HG03103 (cell line): ENCODE measurements around the gene FGF8.
A peak's percentile ranks its signal among the peaks of the same experiment; 100 is the strongest.

Experiments
- ATAC-seq: cut with Tn5 transposase; IDR thresholded peaks from one replicate; pipeline ENCODE4 v1.9.1; 2021; ENCODE audit warnings: low read depth; ENCODE audit not compliant: unreplicated experiment

FGF8 gene

DNA sequence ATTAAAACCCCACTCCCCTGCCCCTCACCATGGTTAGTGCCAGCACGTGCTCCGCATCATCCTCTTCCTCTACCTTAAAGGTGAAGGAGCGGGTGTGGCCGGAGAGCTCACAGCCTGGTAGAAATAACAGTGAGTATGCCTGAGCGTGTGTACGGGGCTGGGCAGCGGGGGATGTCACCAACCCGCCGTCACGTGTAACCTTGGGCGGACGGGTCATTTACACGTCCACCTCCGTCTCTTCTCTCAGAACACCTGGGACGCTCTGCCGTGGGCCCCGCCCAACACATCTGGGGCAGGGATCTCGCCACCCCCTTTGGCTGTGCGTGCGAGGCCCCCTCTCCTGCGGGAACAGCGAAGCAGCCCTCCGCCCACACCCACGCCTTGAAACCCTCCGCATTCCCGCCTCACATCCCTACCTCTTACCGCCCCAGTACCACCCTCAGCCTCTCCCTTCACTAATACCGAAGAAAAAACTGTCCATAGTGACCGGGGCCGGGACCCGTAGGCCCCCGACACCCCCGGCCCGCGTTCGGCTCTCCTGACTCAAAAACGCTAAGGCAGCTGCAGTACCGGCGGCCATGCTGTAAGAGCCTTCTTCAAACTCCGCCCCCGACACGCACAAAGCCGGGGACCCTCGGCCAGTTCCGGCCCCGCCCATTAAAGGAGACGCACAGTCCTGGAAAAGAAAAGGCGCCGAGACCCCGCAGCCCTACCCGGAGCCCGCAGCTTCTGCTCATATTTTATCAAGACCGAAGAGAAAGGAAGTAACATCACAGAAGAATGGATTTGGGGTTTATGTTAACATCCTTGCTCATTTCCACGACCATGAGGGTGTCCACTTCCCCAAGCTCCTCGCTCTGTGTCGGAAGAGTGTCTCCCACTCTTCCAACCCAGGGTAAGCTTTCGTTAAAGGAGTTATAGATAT, 7.2 kb upstream of the FGF8 start, which contains the start of gene NPM3:
Gene NPM3, minus strand, starts transcription at position 636 of the 925 bp plus-strand sequence. Its CDS starts 56 bp downstream, at position 580.
- ATAC-seq, result peak; percentile 53

DNA sequence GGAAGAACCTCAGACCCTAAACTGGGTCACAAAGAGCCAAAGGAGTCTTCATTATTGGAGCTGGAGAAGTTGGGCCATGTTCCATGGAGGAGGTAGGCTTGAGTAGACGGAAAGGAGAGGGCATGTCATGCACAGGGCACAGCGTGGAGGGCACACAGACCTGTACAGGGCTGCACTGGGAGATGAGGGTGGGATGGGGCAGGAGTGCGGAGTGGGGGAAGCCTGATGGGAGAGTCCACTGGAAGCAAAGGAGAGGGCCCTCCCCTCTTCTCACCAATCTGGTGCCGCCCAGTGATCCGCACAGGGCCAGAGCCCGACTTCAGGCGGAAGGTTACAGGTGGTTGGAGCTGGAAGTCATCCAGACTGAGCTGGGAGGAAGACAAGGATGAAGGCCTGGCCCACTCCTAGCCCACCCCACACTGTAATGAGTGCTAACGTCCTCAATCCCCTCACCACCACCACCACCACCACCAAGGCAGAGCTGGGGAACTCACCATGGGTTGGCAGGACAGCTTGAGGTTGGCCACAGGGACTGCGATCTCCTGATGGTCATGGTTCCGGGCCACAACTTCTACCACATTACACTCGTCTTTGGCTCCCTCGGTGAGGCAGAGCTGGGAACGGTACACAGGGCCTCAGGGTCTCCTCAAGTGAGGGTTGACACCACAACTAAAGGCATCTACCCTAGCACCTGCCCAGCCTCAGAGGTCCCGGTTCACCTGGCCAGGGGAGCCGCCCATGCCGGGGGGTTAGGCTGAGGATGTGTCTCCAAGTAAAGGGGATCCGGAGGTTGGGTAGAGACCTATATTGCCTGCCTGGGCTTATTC, 6.3 kb upstream of the FGF8 start:
- ATAC-seq, result no peak

DNA sequence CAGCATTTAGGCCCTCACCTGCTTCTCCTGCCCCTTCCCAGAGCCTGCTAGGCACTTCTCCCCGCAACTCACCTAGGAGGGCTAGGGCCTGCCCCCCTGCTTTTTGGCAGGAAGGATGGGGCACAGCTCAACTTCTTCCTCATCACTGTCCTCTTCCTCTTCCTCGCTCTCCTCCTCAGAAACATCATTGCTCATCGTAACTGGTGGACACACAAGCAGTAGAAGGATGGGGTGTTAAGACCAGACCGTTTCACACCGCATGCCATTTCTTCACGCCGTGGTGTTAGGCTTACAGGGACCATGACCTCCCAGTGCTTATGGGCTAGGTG, 5.7 kb upstream of the FGF8 start:
- ATAC-seq, result no peak

DNA sequence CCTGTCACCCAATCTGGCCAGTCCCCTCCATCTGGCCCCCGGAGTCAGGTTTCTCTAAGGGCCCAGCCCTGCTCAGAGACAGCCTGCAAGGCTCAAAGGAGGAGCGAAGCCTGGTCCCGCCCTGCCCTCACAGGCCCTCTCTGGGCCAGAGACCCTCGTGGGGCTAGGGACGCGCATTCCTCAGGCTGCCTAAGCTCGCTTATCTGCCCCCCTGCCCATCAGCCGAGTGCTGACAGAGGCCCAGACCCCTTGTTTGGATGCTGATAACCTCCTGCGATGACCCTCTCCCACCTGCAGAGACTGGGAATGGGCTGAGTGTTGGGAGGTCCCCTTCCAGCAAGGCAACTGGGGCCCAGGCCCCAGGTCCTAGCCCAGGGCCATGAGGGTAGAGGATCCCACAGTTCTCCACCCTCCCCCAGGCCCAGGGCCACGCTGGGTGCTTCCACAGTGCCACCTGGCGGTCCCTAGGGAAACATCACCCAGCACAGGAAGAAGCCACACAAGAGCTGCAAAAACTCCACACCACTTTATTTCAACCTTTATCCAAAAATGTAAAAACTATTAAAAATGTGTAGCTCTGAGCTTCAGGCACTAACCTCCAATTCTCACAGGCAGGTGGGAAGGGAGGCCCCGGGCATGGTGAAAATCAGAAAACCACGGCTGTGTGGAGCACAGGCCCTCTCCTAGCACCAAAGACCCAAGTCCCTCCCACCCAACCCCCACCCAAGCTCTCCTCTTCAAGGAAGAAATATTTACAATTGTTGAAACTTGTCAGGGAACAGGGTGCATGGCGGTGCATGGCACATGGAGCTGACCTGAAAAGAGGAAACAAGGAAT, 5.1 kb upstream of the FGF8 start:
- ATAC-seq, result no peak

DNA sequence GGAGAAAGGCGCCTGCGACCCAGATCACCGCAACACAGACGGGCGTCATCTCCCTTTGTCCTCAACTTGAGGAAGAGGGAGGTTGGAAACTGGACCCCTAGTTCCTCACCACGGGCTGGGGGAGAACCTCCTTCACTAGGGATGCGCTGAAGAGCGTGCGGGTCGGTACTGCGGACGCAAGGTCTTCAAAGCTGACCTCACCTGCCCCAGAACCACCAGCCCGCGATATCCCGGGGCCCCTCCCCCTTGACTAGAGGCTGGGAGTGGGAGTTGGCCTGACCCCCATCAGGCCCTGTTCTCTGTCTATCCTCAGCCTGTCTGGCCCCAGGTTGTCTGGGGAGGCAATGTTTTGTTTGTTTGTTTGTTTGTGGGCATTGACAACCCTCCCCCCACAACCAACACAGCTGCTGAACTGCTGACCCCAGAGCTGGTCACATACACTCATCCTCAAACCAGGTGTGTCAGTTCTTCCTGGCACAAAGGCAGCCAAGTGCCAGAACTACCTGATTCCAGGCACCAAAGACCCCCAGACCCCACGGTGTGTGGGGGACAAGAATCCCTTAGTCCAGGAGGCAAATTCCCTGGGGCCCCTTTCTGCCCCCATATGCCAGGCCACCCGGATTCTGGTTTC, 4.4 kb upstream of the FGF8 start:
- ATAC-seq, result no peak

DNA sequence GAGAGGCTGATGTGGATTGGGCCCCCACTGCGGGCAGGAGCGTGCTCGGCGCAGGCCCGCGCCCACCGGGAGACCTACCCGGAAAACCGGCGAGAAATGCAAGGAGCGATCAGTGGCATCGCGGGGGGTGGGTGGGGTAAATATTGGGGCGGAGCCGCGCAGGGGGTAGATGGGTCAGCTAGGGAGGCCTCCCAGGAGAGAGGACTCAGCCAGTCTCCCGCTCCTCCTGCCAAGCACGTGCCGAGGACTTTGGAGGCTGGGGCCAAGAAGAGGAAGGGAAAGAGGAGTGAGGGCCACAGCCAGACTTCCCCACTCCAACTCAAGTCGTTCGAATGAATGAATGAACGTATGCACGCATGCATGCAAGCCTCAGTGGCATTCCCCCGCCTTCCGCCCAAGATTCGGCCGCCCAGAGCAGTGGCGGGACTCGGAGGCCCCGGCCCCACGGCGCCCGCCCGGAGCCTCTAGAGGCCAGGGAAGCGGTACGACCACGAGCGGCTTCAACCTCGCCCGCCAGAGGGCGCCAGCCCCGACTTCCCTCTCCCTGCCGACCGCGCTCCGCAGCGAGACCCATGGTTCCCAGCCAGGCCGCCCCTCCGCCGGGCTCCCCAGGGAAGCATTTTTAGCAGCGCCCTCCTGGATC, 3.8 kb upstream of the FGF8 start:
- ATAC-seq, result no peak

DNA sequence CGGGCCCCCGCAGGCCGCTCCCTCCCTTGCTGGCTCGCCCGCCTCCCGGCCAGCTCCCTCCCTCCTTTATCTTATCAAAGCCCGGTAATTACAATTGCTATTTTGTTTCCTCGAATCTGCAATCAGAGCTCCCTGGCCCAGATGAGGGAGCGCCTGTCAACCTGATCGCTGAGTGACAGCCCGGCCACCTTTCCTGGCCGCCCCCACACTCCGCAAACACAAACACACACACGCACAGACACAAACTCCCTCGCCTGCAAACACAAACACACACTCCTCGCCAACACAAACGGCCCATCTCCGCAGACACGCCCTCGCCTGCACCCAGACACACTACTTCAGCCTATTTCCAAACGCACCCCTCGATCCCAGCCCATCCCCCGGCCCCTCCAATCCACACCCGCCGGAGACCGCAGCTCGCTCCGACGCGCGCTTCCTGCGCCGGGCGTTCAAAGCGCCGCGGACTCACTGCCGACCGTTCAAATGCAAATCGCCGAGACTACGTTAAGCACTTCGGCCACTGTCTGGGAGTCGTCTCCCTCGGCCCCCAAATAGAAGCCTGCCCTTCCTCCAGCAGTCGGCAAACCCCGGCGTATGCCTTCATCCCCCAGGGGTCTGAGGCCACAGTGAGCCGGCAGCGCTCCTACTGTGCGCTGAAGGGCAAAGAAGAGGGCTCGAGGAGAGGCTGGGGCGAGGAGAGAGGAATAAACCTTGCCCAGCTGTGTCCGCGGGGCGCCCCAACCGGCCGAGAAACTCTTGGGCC, 3.0 kb upstream of the FGF8 start:
- ATAC-seq, result no peak

DNA sequence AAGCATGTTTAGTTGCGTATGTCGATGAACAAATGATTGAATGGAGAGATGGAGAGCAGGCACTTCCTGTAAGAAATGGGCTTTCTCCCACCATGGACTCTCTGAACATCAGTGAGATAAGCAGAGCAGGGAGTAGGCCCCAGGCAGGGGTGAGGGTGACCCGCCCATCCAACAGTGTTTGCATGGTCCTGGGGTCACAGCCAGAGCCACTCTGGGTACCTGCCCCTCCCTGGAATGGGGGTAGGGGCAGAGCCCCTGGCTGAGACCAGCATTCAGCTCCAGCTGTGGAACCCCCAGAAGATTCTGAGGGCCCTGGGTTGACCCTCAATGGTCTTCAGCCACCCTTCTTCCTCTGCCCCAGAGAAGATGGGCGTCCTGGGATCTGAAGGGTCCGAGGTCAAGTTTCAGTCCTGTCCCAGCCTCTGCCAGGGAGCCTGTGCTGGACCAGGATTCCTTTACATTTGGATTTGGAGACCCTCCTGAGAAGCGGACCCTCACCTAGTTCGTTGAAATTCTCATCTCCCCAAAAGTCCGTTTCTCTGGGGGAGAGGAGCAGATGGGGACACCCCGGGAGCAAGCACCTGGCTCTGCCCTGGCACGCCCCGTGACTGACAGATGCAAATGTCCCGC, 2.4 kb upstream of the FGF8 start:
- ATAC-seq, result no peak

DNA sequence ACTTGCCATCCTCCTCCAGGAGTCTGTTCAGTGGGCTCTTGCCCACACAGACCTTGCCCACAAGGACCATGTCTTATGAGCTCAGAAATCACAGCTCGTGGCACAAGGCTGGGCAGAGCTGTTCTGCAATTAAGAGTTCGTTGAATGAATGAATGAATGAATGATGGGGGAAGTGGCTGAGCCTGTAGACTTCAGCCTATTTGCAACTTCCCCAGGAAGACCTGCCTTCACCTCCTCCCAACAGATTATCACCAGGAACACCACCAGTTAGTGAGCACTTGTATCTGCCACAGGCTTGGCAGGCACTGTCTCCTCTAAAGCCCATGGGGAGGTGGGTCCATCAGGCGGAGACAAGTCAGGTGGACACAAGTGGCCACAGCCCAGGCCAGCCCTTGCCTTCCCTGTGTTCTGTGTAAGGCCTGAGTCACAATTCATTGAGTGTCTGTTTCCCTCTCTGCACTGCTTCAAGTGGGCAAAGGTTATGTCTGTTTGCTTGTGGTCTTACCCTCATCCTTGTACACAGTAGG, 1.8 kb upstream of the FGF8 start:
- ATAC-seq, result no peak

DNA sequence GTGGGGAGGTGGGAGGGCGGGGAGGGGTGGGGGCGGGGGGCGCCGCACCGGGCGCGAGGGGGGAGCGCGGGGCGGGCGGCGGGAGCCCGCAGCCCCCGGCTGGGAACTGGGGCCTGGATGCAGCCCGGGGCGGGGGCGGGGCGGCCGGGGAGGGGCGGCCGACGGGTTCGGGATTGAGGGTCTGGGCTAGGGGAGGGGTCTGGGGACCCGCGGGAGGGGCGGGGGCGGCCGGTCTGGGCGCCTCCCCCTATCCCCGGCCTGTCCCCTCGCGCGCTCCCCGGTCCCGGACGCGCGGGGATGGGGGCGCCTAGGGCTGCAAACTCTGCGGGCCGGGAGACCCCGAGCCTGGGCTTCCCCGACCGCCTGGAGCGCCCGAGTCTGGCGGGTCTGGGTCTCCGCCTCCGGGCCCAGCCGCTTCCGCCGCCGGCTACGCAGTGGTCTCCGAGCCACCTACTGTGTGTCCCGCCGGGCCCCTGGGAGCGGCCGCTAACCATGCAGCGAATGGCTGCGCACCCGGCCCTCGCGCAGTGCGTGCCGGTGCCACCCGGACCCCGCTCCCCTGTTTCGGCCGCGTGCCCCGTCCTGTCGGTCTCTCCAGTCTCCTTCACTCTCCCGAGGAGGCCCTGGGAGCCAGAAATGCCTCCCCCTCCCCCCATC, 375 bp upstream of the FGF8 start:
- no peak for ATAC-seq

DNA sequence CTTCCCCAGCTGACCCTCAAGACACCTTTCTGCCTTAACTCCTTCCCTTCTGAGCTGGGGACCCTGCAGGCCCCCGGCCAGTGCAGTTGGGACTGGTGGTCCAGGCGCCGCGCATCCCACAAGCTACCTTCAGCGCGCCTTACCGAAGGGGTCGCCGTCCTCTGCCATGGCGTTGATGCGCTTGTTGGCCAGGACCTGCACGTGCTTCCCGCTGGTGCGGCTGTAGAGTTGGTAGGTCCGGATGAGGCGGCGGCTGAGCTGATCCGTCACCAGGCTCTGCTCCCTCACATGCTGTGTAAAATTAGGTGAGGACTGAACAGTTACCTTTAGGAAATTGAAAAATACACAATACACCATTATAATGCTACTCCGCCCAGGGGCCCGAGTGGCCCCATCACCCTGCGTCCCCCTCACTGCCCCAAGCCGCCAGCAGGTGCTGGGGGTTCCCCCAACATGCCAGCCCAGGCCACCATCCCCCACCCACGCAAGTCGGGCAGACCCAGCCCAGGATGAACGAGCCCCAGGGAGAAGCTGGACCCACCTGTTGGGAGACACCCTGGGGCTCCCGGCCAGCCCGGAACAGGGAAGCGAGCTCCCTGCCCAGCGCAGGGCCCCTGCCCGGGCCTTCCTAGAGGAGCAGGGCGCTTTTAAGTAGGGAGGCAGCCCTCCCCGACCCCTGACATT, 1.2 kb downstream of the FGF8 start:
- ATAC-seq, result no peak

DNA sequence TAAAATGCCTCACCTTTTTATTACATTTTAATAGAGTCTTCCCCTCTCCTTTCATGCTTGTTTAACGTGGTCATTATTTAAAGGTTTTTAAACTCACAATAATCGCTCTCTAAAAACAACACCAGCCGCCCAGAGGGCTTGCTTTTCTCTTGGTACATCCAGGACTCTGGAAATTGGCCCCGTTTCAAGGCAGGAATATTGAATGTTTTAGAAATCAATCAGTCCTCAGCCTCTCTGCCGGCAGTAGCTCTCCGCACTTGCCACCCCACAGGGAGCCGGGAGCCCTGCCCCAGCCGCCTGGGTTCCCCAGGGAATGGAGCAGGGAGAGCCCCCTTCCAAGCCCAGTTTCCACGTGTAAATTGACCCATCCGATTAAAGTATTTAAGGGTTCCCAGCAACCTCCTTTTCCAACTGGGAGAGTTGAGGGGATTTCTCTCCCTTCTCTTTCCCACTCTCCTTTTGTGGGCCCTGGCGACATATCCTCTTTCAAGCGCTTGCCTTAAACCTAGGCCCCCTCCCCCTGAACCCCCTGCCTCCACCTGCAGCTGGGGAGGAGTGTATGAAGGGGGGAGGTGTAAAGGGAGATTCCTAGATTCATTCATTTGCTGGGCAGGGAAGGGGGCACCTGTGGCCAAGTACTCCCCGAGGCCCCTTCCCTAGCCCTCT, 1.9 kb downstream of the FGF8 start:
- no peak for ATAC-seq

DNA sequence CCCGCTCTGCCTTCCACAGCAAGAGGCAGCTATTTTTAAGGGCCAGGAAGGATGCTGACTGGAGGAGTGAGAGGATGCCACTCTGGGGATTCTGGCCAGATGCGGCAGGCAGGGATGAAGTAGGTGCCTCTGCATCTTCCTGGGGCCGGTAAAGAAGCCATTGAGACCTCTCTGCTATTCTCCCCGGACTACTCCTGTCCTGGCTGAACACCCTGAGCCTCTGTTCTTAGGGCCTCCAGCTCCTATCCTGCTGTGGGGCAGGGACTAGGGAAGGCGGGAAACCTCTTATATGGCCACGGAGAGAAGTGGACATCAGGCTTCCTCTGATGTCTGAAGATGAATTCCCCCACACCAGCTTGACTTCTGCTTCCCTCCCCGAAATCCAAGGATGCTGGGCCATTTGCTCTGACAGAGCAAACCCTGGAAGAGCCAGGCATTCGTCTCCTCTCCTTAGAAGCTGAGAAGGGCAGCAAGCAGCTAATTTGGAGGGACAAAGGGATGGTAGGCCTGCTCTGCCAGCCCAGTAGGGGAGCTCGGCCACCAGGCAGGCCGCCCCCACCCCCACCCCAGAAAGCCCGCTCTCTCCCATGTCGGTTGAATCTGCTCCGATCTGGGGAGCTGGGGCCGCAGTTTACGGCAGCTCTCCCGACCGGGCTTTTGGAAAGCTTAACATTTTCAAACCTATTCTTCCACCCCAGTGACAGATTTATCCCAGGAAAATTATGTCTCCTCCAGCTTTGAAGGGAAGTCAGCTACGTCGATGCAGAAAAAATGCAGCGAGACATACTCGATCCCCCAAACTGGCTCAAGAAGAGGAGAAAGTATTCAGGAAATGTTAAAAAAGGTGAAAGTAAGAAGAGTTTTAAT, 2.8 kb downstream of the FGF8 start:
- ATAC-seq, result no peak

DNA sequence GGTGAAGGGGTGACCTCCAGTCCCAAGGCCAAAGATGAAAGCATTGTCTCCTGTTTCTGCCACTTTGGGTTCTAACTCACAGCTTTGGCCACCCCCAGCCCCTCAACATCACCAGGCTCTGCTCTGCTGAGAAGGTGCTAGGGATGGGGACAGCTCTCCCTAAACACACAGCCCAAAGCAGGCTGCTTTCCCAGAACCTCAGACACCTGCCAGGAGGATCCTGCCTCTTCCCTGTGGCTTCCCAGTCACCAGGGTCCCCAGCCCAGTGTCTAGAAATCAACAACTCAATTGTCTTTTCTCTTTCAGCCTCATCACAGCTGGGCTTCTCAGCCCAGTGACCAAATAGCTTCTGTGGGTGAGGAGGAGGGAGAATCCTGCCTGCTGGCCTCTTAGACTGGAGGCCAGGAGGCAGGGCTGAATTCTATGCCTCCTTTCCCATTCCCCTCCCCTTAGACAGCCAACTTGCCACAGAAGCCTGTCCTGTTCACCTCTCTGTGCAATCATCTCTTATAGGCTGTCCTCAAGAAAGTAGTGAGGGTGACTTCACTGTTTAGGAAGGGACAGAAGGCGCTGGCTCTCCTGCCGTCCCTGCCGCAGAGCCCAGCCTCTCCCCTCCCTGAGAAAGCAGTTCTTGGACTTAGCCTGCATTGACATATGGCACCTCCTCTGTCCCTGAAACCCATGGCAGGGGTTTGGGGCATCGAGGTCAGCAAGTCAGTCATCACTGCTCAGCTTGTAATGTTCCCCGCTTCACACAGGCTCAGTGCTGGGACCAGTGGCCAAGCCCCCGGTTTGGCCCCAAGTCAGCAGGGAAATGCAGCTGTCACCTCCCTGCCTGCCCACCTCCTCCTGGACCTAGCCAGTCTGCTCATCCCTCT, 3.7 kb downstream of the FGF8 start:
- ATAC-seq, result no peak

DNA sequence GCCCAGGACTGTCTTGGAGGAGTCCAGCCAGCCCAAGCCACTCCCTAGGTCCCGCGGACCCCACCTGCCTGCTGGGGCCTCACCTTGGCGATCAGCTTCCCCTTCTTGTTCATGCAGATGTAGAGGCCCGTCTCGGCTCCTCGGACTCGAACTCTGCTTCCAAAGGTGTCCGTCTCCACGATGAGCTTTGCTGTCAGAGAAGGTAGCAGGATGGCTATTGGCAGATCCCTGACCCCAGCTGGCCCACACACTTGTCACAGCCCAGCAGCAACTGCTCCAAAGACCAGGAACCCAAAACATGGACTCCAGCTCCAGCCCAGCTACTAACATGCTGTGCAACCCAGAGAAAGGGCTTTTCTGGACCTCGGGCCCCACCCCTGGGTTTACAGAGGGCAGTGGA, 4.5 kb downstream of the FGF8 start:
- no peak for ATAC-seq
